C4-2B (cell line): ENCODE results near the gene DNLZ.
"Not testable (repeated sequence)": the region's sequence is repeated elsewhere in the genome, so short reads cannot be mapped to it uniquely, and the experiment has no call there.

Experiments
- H3K27ac ChIP-seq: fragments of 450-650 bp; 2 replicates; pipeline ENCODE4 v1.5.1; 2017
- ZFX ChIP-seq: fragments of 450-650 bp; IDR thresholded peaks from 2 replicates; pipeline ENCODE4 v1.6.1; 2017
- TF ChIP-seq, protein P1 (sequence below): fragments of 450-650 bp; conservative IDR thresholded peaks from 2 replicates; pipeline ENCODE4 v1.5.1; 2017; ENCODE audit warnings: mild to moderate bottlenecking

Gene DNLZ

DNA sequence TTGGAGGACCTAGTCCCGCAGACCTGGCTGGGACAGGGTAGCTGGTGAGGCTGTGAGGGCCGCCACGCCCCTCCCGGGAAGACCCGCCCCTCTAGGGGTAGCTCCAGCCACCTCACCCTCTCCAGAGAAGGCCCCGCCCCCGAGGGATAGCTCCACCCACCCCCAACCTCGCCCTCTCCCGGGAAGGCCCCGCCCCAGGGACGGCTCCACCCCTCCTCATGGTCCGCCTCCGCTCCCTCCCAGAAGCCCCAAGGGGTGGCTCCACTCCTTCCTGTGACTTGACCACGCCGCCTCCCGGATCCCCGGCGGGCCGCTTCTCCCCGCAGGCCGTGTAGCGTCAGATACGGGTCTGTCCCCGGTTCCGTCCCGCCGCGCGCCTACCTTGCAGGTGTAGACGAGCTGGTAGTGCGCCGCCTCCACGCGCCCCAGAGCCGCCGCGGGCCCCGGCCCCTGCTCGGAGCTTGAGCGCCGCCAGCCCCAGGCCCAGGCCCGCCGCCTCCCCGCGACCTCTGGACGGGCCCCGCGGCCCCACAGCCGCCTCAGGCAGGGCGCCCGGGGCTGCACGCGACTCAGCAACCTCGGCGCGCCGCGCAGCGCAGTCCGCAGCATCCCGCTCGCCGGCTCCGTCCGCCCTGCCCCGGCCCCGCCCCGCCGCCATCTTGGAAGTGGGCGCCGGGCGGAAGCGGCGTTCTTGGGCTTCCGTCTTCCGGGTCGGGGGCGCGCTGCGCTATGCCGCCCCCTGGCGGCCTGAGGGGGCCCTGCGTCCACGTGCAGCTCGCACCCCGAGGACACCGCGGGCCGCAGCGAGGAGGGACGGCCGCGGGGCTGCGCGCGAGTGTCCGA, at the start of gene DNLZ:
Gene DNLZ, minus strand, starts transcription at position 639 of the 843 bp plus-strand sequence. Its CDS starts 30 bp downstream, at position 609.
- peak; percentile 82 for TF ChIP-seq ZFX
- TF ChIP-seq, protein P1, sequence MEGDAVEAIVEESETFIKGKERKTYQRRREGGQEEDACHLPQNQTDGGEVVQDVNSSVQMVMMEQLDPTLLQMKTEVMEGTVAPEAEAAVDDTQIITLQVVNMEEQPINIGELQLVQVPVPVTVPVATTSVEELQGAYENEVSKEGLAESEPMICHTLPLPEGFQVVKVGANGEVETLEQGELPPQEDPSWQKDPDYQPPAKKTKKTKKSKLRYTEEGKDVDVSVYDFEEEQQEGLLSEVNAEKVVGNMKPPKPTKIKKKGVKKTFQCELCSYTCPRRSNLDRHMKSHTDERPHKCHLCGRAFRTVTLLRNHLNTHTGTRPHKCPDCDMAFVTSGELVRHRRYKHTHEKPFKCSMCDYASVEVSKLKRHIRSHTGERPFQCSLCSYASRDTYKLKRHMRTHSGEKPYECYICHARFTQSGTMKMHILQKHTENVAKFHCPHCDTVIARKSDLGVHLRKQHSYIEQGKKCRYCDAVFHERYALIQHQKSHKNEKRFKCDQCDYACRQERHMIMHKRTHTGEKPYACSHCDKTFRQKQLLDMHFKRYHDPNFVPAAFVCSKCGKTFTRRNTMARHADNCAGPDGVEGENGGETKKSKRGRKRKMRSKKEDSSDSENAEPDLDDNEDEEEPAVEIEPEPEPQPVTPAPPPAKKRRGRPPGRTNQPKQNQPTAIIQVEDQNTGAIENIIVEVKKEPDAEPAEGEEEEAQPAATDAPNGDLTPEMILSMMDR = peak; percentile 100
- H3K27ac ChIP-seq = peak within 1 kb of the TSS; percentile 86

DNA sequence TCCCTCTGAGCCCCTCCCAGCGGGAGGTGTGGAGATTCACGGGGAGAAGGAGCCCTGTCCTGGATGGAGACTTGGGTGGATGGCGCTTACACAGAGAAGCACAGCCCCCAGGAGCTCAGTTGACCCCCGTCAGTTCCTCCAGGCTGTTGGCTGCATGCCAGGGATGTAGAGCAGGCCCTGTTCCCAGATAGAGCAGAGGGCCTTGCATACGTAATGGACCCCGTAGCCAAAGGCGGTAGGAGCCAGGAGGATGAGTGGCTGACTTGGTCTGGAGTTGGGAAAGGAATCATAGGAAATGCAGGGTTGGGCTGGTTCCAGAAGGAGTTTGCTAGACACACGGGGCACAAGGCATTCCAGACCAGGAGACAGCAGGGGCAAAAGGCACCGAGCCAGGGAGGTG, 49.4 kb upstream of the DNLZ start:
- TF ChIP-seq, protein P1 = no peak
- H3K27ac ChIP-seq = no peak overlapping the region

- no peak for TF ChIP-seq ZFX
- TF ChIP-seq, protein P1 = no peak
- peak overlapping the region; percentile 93 for H3K27ac ChIP-seq
Measured at GRCh38 chr9:136411378-136411777, 47.8 kb upstream of the DNLZ start.

DNA sequence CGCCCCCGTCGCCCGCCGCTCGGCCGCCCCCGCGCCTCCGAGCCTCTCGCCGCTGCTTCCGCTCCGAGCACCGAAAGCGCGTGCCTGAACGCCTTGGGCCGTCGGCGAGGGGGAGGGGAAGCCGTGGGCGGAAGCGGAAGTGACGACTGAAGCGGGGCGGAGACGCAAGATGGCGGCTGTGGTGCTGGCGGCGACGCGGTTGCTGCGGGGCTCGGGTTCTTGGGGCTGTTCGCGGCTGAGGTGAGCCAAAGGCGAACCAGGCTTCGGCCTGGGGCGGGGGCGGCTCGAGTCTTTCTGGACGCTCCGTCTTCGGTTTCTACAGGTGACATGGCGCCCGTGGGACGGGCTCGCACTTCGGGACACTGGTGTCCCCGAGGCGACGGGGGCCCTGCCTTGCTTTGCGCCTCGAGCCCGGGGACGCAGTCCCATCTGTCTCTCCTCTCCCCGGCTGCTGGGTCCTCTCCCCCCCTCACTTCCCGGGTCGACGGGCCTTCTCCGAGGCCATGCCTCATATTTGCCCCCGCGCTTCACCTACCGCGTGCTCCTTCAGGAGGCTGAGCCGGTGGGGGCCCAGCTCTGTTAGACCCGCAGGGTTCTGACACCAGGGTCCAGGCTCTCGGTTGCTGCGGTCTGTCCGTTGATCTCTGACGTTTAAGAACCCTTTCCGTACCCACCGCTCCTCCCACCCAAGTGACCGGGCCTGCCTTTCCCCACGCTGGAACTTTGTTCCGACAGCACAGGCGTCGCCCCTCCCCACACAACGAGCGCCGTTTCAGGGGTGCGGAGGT, 47.1 kb upstream of the DNLZ start, which contains the start of the genes ENTR1 and PMPCA:
Gene ENTR1, minus strand, starts transcription at position 115 of the 788 bp plus-strand sequence. CDS start 217 bp downstream, outside the sequence.
Gene PMPCA, plus strand, starts transcription at position 159 of the 788 bp plus-strand sequence. Its CDS starts 11 bp downstream, at position 170.
- peak within 1 kb of the TSS; percentile 93 for H3K27ac ChIP-seq
- TF ChIP-seq, protein P1 = no peak
- peak; percentile 51; the same call in 1 of the 2 replicates for TF ChIP-seq ZFX

GRCh38 chr9:136409557-136410455, 46.3 kb upstream of the DNLZ start:
- H3K27ac ChIP-seq = peak overlapping the region; percentile 93

GRCh38 chr9:136407911-136408310, 44.4 kb upstream of the DNLZ start:
- no peak overlapping the region for H3K27ac ChIP-seq
- no peak for TF ChIP-seq ZFX
- TF ChIP-seq, protein P1 = no peak

More at GRCh38 chr9:136409557-136410455, 46.3 kb upstream of the DNLZ start:
- TF ChIP-seq, protein P1 = no peak
- no peak for TF ChIP-seq ZFX

GRCh38 chr9:136407061-136407460, 43.5 kb upstream of the DNLZ start:
- not testable (repeated sequence) for H3K27ac ChIP-seq

DNA sequence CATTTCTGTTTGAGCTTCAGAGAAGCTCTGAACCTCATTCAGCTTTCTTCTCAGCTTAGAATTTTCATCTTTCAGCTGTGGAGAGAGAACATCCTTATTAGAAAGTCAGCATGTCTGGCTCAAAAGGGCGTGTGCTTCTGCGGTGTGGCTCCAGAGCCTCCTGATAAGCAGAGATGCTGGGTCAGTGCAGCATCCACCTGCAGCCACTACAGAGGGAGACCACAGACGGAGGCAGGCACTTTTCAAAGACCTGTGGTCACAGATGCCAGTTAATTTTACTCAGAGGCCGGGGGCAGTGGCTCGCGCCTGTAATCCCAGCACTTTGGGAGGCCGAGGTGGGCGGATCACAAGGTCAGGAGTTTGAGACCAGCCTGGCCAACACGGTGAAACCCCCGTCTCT, 42.4 kb upstream of the DNLZ start:
- not testable (repeated sequence) for H3K27ac ChIP-seq
